ENCODE measurements around the gene TUG1. TPM values are rescaled to one million over a fixed set of nuclear protein-coding genes. Genes with fewer than 3 reads are reported as not detected.

The TUG1 gene
- total and polyA plus RNA-seq, 2 donors (not counting 3 experiments of a cell fraction or from before 2014, with no cell fraction given), result 77.1 to 85.9 TPM

GRCh38 chr22:30985561-30986208 lies 16.6 kb downstream of the TUG1 start:
- intact Hi-C loops (cut with micrococcal nuclease) (no loop called here), dilution Hi-C loops (cut with MboI; ENCODE audit: extremely low pct_ligation_motif_present, low sequenced_read_pairs) (no loop called here)

More at GRCh38 chr22:30985561-30986208, 16.6 kb downstream of the TUG1 start:
- Histone ChIP-seq H3K4me1 (ENCODE audit: control insufficient read depth, extremely low read depth, insufficient read depth, low read length) (no peaks in the 10 kb centered on the region), H4K20me1 (replicated peaks; ENCODE audit: control insufficient read depth, extremely low read depth, insufficient read depth, low read length) (no peaks in the 10 kb centered on the region), H2AFZ (ENCODE audit: low read depth, low read length) (no peak overlapping the region), H3K9me1 (replicated peaks; ENCODE audit: control insufficient read depth, extremely low read depth, insufficient read depth, low read length) (no peaks in the 10 kb centered on the region), H3K4me3 (replicated peaks in 1 of 3; ENCODE audit: insufficient read depth in 1 of 3, low read depth in 1 of 3, low read length in 3 of 3) (no peak overlapping the region), H3K27me3 (ENCODE audit: control insufficient read depth in 2 of 2, insufficient read depth in 2 of 2, low read length in 2 of 2) (peaks cover 0 to 3% of the 10 kb centered on the region in 2 experiments), H3K9me3 (replicated peaks; ENCODE audit: control insufficient read depth, insufficient read depth, low read length) (no peaks in the 10 kb centered on the region), H3K4me2 (ENCODE audit: insufficient read depth, low read length) (no peak overlapping the region), H3K79me2 (ENCODE audit: control insufficient read depth, insufficient read depth, low read length) (no peaks in the 10 kb centered on the region), H3K27ac (ENCODE audit: insufficient read depth, low read depth, low read length) (no peak overlapping the region), H3K9ac (replicated peaks; ENCODE audit: extremely low read depth, insufficient read depth, low read length) (no peak overlapping the region), H3K36me3 (ENCODE audit: control insufficient read depth in 2 of 2, extremely low read depth in 1 of 2, insufficient read depth in 2 of 2, low read length in 2 of 2) (no peaks in the 10 kb centered on the region)
- BruUV-seq (replicated peaks), result no TSS peak
- TF ChIP-seq CTCF (IDR thresholded peaks at IDR 0.05; ENCODE audit: extremely low read depth in 1 of 2, insufficient read depth in 1 of 2, low read depth in 1 of 2, low read length in 2 of 2) (no peak), MAX (IDR thresholded peaks at IDR 0.05; ENCODE audit: insufficient read depth, insufficient read length) (no peak)
- no peak for DNase-seq (ENCODE audit: low read depth, low spot score)
- no peak for FAIRE-seq
- ChIA-PET CTCF (no interaction called here), POLR2A (no interaction called here)
